Suppressor macrophage (primary cell): ENCODE results near the gene ANKS1A.
A peak's percentile ranks its signal among the peaks of the same experiment; 100 is the strongest.

Source experiments
- DNase-seq, 4 experiments: peaks; one replicate each; pipeline ENCODE4 v3.0.0-alpha.2; 2020 to 2022

ANKS1A gene

DNA sequence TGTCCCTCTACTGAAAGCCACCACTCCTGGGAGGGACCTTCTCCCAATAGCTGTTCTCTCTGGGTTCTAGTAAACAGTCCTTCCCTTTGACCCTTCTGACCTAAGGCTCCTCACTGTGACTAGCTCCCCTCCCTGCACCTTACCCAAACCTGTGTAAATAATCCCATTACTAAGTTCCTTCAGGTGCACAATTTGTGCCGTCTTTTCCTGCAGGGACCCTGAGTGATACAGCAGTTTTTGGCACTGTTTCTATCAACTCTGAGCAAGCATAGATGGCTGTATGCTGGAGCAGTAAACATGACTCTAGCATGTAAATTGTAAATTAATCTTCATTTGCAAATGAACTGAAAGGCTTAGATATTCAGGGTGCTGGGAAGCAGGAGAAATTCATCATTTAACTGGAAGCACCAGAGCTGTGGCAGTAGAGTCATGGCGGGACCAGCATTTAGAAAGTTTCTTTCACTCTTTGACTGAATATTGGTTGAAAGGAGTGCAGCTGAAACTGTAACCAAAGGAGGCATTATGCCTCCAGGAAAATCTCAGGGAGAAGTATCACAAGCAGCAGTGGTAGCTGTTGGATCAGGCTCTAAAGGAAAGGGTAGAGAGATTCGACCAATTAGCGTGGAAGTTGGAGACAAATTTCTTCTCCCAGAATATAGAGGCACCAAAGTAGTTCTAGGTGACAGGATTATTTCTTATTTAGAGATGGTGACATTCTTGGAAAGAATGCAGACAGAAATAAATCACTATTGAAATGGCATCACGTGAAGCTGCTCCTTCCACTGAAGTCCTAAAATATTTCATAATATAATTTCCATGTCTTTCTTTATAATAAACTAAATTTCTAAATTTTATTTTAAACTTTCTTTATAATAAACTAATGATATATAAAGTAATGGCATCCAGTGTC lies 134.3 kb downstream of the ANKS1A start:
- DNase-seq, result no peak

GRCh38 chr6:35024551-35025054 lies 135.5 kb downstream of the ANKS1A start:
- peak; percentile 64 to 84 (median 78) for DNase-seq

- peak in 1 of 4 experiments; percentile 29 for DNase-seq
Observed at GRCh38 chr6:35025232-35026188, 136.5 kb downstream of the ANKS1A start.

DNA sequence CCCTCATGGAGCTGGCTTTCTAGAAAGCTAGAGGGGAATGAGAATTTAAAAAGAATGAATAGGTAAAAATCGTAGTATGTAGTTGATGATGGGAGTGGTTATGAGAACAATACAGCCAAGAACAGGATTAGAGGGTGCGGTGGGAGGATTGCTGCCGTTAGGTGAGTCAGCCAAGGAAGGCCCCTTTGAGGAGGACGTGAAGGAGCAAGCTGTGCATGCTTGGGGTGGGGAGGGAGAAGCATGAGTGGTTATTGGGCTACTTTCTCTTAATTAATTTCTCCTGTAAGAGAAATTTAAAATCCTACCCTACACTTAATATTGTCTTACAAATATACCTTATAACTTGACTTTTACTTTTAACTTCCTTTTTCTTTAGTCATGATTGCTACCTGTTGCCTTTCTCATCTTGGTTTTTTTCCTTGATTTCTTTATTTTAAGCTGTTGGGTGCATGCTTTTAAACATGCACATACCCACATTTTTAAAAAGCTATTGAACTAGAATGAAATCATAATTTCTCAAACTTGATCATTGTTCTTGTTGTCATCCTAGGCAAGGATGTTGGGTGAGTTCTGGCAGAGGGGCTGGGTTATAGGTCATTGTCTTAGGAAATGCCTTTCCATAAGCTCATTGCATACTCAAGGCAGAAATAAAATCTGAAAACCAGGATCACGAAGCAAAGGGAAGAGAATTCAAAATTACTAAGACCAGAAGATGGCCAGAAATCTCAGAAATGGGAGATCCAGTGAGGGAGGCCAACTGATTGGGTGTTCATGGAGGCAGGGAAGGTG lies 137.6 kb downstream of the ANKS1A start:
- DNase-seq, result no peak

DNA sequence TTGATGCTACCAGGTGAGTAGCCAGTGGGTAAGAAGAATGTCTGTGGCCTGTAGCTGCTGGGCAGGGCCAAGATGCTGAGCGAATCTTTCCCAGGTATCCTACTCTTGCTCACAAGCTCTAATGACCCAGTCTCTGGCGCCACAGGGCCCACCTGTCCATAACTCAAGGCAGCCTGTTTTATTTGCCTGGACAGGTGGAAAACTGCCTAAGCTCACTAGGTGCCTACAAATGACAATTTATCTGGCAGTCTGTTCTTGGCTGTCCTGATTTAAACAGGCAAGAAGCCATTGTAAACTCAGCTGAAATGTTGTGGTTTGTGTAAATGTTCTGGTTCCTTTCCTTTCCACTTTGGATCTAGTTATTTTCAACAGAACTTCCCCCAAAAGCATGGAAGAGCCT lies 138.8 kb downstream of the ANKS1A start:
- no peak for DNase-seq

GRCh38 chr6:35028781-35029769 lies 140.0 kb downstream of the ANKS1A start:
- no peak for DNase-seq

DNA sequence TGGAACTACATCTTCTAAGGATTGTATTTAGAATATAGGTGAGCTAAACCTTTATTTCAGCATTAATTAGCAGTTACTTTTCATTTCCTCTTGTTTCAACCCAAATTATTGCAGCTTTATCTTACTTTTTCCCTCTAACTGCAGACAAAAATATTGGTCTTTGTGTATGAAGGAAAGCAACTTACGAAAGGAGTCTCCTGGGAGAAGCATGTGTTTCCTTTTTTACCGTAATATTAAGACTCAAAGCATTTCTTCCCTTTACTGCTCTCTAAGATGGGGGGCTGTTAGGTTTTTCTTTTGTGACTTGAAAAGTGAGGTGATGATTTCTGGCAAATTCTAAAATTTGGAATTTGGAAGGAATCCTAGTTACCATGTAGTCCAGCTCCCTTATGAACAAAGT lies 141.0 kb downstream of the ANKS1A start:
- DNase-seq, result no peak

DNA sequence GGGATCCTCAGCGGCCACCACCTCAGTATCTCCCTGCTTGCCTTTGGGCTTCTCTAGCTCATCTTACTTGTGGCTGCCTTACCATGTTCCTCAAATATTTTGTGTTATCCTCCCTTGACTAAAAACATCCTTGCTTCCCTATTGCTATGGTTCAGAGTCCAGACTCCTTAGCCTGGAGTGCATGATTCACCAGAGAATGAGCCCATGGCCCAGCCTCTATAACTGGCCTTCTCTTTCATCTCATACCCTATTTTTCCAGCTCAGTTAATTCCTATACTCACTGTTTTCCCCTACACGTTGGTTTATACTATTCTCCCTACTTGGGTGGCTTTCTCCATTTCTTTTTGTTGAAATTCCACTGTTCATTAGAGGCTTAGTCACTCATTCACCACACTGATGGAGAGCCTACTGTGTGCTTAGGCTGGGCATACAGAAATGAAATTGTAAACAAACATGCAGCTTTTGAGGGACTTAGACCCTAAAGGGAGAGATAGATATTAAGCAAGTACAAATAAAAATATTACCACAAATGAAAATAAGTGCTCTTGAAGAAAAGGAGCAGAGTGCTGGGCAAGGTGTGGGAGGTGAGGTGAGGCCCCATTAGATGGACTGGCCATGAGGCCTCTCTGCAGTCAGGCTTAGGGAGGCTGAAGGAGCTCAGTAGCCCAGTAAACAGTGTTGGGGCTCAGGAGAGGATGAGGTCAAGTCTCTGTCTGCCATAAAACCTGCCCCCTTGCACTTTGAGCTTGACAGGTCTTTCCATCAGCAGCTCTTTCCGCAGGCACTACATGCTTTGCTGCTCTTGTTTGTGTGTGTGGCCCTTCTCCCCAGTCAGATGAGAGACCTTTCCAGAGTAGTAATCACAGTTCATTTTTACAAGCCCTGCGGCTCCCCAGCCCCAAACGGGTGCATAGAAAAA lies 142.8 kb downstream of the ANKS1A start:
- DNase-seq, result peak in 1 of 4 experiments; percentile 18

GRCh38 chr6:35033683-35034082 lies 144.6 kb downstream of the ANKS1A start:
- DNase-seq, result no peak

GRCh38 chr6:35034411-35035191 lies 145.5 kb downstream of the ANKS1A start:
- peak in 3 of 4 experiments; percentile 35 to 66 (median 53) for DNase-seq

- DNase-seq, result no peak
Observed at GRCh38 chr6:35035481-35036030, 146.5 kb downstream of the ANKS1A start.

- DNase-seq, result no peak
Observed at GRCh38 chr6:35036059-35036827, 147.2 kb downstream of the ANKS1A start.

DNA sequence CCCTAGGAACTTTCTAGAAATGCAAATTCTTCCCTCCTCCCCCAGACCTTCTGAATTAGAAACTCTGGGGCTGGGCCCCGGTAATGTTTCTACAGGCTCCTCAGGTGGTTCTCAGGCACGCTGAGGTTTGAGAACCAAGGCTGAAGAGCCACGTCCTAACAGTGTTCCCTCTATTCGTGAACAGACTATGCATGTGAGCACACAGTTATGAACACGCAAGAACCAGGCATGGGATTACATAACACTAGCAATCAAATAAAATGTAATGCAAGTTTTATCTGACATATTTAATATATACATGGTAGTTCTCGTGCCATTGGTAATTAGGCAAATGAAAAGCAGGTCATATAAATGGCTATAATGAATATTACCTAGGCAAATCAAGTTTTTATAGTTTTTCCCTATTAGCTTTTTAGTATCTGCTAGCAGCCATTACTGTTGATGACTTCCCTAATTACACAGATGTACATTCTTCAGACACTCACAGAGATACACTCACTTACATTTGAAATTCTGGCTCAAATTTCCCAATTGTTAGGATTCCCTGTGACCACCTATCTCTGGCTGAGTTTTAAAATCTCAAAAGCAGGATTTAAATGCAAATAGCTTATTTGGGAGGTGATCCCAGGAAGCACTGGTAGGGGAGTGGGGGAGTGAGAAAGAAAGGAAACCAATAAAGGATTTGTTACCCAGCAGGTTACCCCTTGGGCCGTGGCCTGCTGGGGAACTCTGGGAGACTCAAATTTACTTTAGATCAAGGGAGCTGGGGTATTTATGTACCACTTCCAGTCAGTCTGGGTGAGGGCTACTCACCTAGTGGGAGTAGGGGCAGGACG lies 148.0 kb downstream of the ANKS1A start:
- DNase-seq, result no peak

- no peak for DNase-seq
Observed at GRCh38 chr6:35037664-35038038, 148.6 kb downstream of the ANKS1A start.

DNA sequence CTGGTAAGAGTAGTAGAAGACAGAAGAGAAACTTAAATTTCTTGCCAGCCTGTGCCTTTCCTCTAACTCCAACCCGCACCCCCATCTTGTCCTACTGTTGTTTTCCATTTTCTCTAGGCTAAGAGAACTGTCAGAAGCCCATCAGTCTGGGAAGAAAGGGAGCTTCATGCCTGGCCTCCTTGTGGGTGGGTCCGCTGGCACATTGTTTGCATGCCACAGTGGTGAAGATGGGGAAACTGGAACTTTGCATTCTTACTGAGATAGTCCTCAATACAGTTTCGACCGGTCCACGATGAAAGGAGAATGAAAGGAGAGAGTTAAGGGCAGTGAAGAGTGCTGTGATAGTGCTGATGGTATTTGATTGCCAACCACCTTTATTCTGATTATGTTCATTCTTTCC lies 149.0 kb downstream of the ANKS1A start:
- DNase-seq, result no peak

- no peak for DNase-seq
Observed at GRCh38 chr6:35040398-35040797, 151.3 kb downstream of the ANKS1A start.
